DND-41 (cell line): Measurements from ENCODE around the gene MMP20.
"Not testable (repeated sequence)": the region's sequence is repeated elsewhere in the genome, so short reads cannot be mapped to it uniquely, and the experiment has no call there.

ENCODE experiments used
- ATAC-seq: fragments of 200-7000 bp; cut with Tn5 transposase; 3 replicates; pipeline ENCODE4 v1.9.1; 2021; ENCODE audit warnings: low read depth; ENCODE audit not compliant: insufficient read depth
- DNase-seq: peaks from one replicate; pipeline ENCODE4 v3.0.0-alpha.2; 2020
- H2AFZ ChIP-seq: 2 replicates; pipeline ENCODE4 v1.6.0; 2012; ENCODE audit warnings: low read depth, low read length
- H3K27ac ChIP-seq: 2 replicates; pipeline ENCODE4 v1.5.1; 2012; ENCODE audit warnings: low read length, inconsistent platforms
- H3K27me3 ChIP-seq: fragments of 200-600 bp; sonication (generic); 2 replicates; pipeline ENCODE4 v1.6.0; 2012; ENCODE audit warnings: low read length, mild to moderate bottlenecking, inconsistent platforms; ENCODE audit not compliant: insufficient read depth, poor library complexity
- H3K36me3 ChIP-seq: 2 replicates; pipeline ENCODE4 v1.5.1; 2012; ENCODE audit warnings: low read length, inconsistent platforms; ENCODE audit not compliant: insufficient read depth
- H3K4me1 ChIP-seq: 2 replicates; pipeline ENCODE4 v1.5.1; 2012; ENCODE audit warnings: mild to moderate bottlenecking, low read length; ENCODE audit not compliant: insufficient read depth
- H3K4me2 ChIP-seq: 2 replicates; pipeline ENCODE4 v1.6.0; 2012; ENCODE audit warnings: mild to moderate bottlenecking, moderate library complexity, low read length, inconsistent platforms; ENCODE audit not compliant: insufficient read depth
- H3K4me3 ChIP-seq, 2 experiments: fragments of 200-600 bp in 1 of 2; shearing (Covaris generic) in 1 of 2; 2 replicates each; pipeline ENCODE4 v1.5.1; 2012 to 2016; ENCODE audit warnings: inconsistent platforms in 2 of 2, low read length in 2 of 2, mild to moderate bottlenecking in 2 of 2, low read depth in 1 of 2, moderate library complexity in 1 of 2
- H3K79me2 ChIP-seq: 2 replicates; pipeline ENCODE4 v1.6.0; 2012; ENCODE audit warnings: low read length, inconsistent platforms; ENCODE audit not compliant: insufficient read depth
- H3K9ac ChIP-seq: 2 replicates; pipeline ENCODE4 v1.6.0; 2012; ENCODE audit warnings: low read depth, mild to moderate bottlenecking, inconsistent platforms, low read length, moderate library complexity
- H3K9me3 ChIP-seq: 2 replicates; pipeline ENCODE4 v1.5.1; 2012; ENCODE audit warnings: low read length, moderate library complexity, mild to moderate bottlenecking, inconsistent platforms; ENCODE audit not compliant: insufficient read depth, severe bottlenecking
- H4K20me1 ChIP-seq: 2 replicates; pipeline ENCODE4 v1.6.0; 2012; ENCODE audit warnings: low read length; ENCODE audit not compliant: insufficient read depth
- EZH2 ChIP-seq: IDR thresholded peaks from 3 replicates; pipeline ENCODE4 v1.6.1; 2012; ENCODE audit warnings: borderline replicate concordance, low read depth, mild to moderate bottlenecking, moderate library complexity, low read length, inconsistent platforms; ENCODE audit not compliant: severe bottlenecking
- TF ChIP-seq, protein P1 (sequence below): IDR thresholded peaks from 2 replicates; pipeline ENCODE4 v1.5.1; 2012; ENCODE audit warnings: borderline replicate concordance, low read length, moderate library complexity, mild to moderate bottlenecking; ENCODE audit not compliant: poor library complexity, severe bottlenecking; ENCODE audit errors: extremely low read depth

Gene MMP20

DNA sequence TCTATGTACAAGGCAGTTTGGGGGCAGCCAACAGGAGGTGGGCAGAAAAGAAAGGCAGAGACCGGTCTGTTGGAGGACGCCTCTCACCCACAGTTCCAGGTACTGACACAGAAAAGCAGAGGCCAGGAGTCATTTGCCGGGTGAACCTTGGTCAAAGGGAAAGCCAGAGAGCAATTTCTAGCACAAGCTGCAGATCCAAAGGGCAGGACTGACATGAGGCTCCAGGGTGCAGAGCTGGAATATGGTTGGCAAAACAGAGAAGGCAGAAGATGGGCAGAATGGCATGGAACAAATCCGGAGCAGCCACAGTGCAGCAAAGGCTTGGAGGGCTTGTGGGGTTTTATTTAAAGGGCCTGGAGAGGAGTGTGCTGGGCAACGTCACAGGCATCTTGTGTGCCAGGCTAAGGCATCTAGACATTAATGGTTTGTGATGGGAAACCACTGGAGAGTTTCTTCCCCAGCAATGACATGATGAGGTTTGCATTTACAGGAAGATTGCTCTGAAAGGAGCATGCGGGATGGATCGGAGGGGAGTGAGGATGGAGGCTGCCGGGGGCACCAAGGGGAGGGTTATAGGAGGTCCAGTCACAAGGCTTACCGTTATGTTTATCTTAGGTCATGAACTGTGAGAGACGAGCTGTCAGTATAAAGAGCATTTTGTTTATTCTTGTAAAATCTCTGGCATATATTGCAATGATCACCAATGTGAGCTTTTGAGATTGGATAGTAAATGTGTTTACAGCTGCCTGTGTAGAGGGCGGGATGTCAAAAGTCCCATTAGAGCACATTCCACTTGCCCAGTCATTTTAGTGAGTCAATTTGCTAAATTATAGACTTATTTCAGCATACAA lies 5.7 kb upstream of the MMP20 start:
- Histone ChIP-seq H3K4me1 (no peaks in the 10 kb centered on the region), H3K27ac (no peak overlapping the region), H3K79me2 (no peaks in the 10 kb centered on the region), H3K4me3 (no peak overlapping the region), H2AFZ (no peak overlapping the region), H3K36me3 (no peaks in the 10 kb centered on the region), H3K4me2 (no peak overlapping the region), H3K9me3 (no peaks in the 10 kb centered on the region), H3K27me3 (no peaks in the 10 kb centered on the region), H3K9ac (no peak overlapping the region), H4K20me1 (no peaks in the 10 kb centered on the region)
- TF ChIP-seq, protein P1, sequence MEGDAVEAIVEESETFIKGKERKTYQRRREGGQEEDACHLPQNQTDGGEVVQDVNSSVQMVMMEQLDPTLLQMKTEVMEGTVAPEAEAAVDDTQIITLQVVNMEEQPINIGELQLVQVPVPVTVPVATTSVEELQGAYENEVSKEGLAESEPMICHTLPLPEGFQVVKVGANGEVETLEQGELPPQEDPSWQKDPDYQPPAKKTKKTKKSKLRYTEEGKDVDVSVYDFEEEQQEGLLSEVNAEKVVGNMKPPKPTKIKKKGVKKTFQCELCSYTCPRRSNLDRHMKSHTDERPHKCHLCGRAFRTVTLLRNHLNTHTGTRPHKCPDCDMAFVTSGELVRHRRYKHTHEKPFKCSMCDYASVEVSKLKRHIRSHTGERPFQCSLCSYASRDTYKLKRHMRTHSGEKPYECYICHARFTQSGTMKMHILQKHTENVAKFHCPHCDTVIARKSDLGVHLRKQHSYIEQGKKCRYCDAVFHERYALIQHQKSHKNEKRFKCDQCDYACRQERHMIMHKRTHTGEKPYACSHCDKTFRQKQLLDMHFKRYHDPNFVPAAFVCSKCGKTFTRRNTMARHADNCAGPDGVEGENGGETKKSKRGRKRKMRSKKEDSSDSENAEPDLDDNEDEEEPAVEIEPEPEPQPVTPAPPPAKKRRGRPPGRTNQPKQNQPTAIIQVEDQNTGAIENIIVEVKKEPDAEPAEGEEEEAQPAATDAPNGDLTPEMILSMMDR = no peak
- no peak for TF ChIP-seq EZH2
- ATAC-seq = no peak
- DNase-seq = no peak

GRCh38 chr11:102629908-102630307 lies 4.8 kb upstream of the MMP20 start:
- H2AFZ ChIP-seq, DNase-seq, H3K9ac ChIP-seq, H4K20me1 ChIP-seq, H3K4me3 ChIP-seq, H3K9me3 ChIP-seq, H3K79me2 ChIP-seq, ATAC-seq, H3K4me2 ChIP-seq, H3K27ac ChIP-seq, H3K27me3 ChIP-seq, H3K4me1 ChIP-seq, H3K36me3 ChIP-seq: not testable (repeated sequence)

- TF ChIP-seq EZH2 = no peak
- TF ChIP-seq, protein P1 = no peak
- Histone ChIP-seq H3K9me3 (no peaks in the 10 kb centered on the region), H2AFZ (no peak overlapping the region), H3K79me2 (no peaks in the 10 kb centered on the region), H3K27me3 (no peaks in the 10 kb centered on the region), H3K4me2 (no peak overlapping the region), H3K27ac (no peak overlapping the region), H3K4me3 (no peak overlapping the region), H4K20me1 (no peaks in the 10 kb centered on the region), H3K9ac (no peak overlapping the region), H3K4me1 (no peaks in the 10 kb centered on the region), H3K36me3 (no peaks in the 10 kb centered on the region)
- no peak for ATAC-seq
- no peak for DNase-seq
Observed at GRCh38 chr11:102626676-102627075, 1.5 kb upstream of the MMP20 start.

DNA sequence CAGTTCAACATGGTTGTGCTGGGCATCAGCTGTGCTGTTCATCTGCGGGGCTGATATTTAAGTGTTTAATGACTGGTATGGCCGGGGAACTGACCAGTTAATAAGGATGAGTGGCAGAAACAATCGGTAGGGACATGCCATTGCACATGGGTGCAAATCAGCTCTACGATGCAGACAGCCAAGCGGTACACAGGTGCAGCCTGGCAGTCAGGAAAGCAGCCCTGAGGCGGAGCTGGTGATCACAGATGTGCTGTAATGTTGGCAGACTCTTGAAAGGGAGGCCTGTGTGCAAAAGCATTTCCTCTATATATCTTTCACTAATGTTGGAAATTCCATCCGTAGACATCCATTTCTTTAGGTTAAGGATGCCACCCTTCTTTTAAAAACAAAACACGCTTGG lies 1.1 kb downstream of the MMP20 start:
- Histone ChIP-seq H3K9ac (no peak overlapping the region), H2AFZ (no peak overlapping the region), H3K36me3 (no peaks in the 10 kb centered on the region), H3K4me1 (no peaks in the 10 kb centered on the region), H3K9me3 (no peaks in the 10 kb centered on the region), H3K4me2 (no peak overlapping the region), H3K27ac (no peak overlapping the region), H3K79me2 (no peaks in the 10 kb centered on the region), H3K27me3 (no peaks in the 10 kb centered on the region), H4K20me1 (no peaks in the 10 kb centered on the region), H3K4me3 (no peak overlapping the region)
- no peak for DNase-seq
- TF ChIP-seq EZH2 = no peak
- TF ChIP-seq, protein P1 = no peak
- no peak for ATAC-seq
